Panc1 (cell line): ENCODE results near the gene RPL28. TPM values are rescaled to one million over a fixed set of nuclear protein-coding genes. Genes with fewer than 3 reads are reported as not detected.
A peak's percentile ranks its signal among the peaks of the same experiment; 100 is the strongest.

Experiments used
- ATAC-seq: fragments of 200-7000 bp; cut with Tn5 transposase; 2 replicates; pipeline ENCODE4 v1.9.1; 2020; ENCODE audit warnings: mild to moderate bottlenecking, moderate library complexity
- BruUV-seq: library from RNA; stranded (reverse); fragments of 400-500 nt; replicated peaks from 2 replicates; lab custom pipeline; 2021; lab: Mats Ljungman, UMichigan
- CTCF ChIA-PET: fragments of 300-600 bp; sonication (Branson Sonifier 250); formaldehyde crosslinking; loops from one replicate; lab custom pipeline; 2022; ENCODE audit warnings: antibody characterized with exemption; lab: Charles Lee
- POLR2A ChIA-PET: fragments of 300-600 bp; sonication (Branson Sonifier 250); formaldehyde crosslinking; loops from one replicate; lab custom pipeline; 2022; ENCODE audit warnings: antibody characterized with exemption; lab: Charles Lee
- DNase-seq: peaks from one replicate; pipeline ENCODE4 v3.0.0-alpha.2; 2010; ENCODE audit warnings: low read depth, low spot score
- H3K27ac ChIP-seq: 2 replicates; pipeline ENCODE4 v1.5.1; 2011; ENCODE audit warnings: mild to moderate bottlenecking, low read length, inconsistent platforms
- H3K27me3 ChIP-seq: fragments of 200-500 bp; sonication (Bioruptor generic); 2 replicates; pipeline ENCODE4 v1.6.0; 2014; ENCODE audit warnings: low read length, inconsistent platforms; ENCODE audit not compliant: control insufficient read depth, insufficient read depth
- H3K36me3 ChIP-seq: fragments of 200-500 bp; sonication (Bioruptor generic); 2 replicates; pipeline ENCODE4 v1.5.1; 2014; ENCODE audit warnings: inconsistent platforms, mild to moderate bottlenecking, low read length, moderate library complexity; ENCODE audit not compliant: control insufficient read depth, insufficient read depth
- H3K4me1 ChIP-seq: 2 replicates; pipeline ENCODE4 v1.5.1; 2011; ENCODE audit warnings: inconsistent platforms, mild to moderate bottlenecking, low read length, moderate library complexity; ENCODE audit not compliant: control insufficient read depth, insufficient read depth
- H3K4me3 ChIP-seq, 2 experiments: 2 replicates each; pipeline ENCODE4 v1.5.1; 2011 to 2012; ENCODE audit warnings: low read depth in 2 of 2, low read length in 2 of 2, mild to moderate bottlenecking in 2 of 2, inconsistent platforms in 1 of 2, moderate library complexity in 1 of 2
- H3K9me3 ChIP-seq: fragments of 200-500 bp; sonication (Bioruptor generic); 2 replicates; pipeline ENCODE4 v1.5.1; 2014; ENCODE audit warnings: low read depth, mild to moderate bottlenecking, inconsistent platforms, low read length, moderate library complexity; ENCODE audit not compliant: control insufficient read depth, insufficient read depth
- POLR2AphosphoS5 ChIP-seq: IDR thresholded peaks from 2 replicates; pipeline ENCODE4 v1.6.1; 2012; ENCODE audit warnings: mild to moderate bottlenecking, low read depth, low read length, moderate library complexity
- REST ChIP-seq, 2 experiments: IDR thresholded peaks; 2 replicates each; pipeline ENCODE4 v1.6.1; 2011 to 2012; ENCODE audit warnings: low read depth in 2 of 2, control low read depth in 1 of 2, low read length in 1 of 2, mild to moderate bottlenecking in 1 of 2, moderate library complexity in 1 of 2; ENCODE audit not compliant: insufficient read depth in 1 of 2
- SIN3A ChIP-seq: IDR thresholded peaks from 2 replicates; pipeline ENCODE4 v1.6.1; 2012; ENCODE audit warnings: low read depth, mild to moderate bottlenecking, low read length, moderate library complexity, borderline replicate concordance; ENCODE audit not compliant: insufficient read depth
- TCF7L2 ChIP-seq: IDR thresholded peaks from 2 replicates; pipeline ENCODE4 v1.6.1; 2011; ENCODE audit warnings: mild to moderate bottlenecking, low read depth, low read length, inconsistent platforms
- in situ Hi-C: cut with HindIII; loops from 2 replicates; pipeline ENCODE4 v1.10.0; 2016; ENCODE audit warnings: low sequenced_read_pairs, low pct_unique_long_range_greater_than_20kb
- intact Hi-C: fragments of 100-400 bp; cut with micrococcal nuclease; formaldehyde crosslinking; loops from one replicate; pipeline ENCODE4 v1.10.0; 2022; ENCODE audit not compliant: unreplicated experiment
- total RNA-seq: library from RNA; stranded (reverse); gene quantifications from one replicate; pipeline ENCODE4 v1.2.1, GENCODE V29; 2021; ENCODE audit not compliant: unreplicated experiment
- TF ChIP-seq, protein P1 (sequence below): fragments of 450-650 bp; IDR thresholded peaks from 2 replicates; pipeline ENCODE4 v1.5.1; 2017; ENCODE audit warnings: mild to moderate bottlenecking

RPL28 gene
- total RNA-seq, 1 experiment from 2014 or later: 2,154 TPM

GRCh38 chr19:55384131-55384919, 1.4 kb upstream of the RPL28 start, which contains the start of gene TMEM238:
Gene TMEM238, minus strand, starts transcription at chr19:55384292. Its CDS starts 33 bp downstream, at chr19:55384259.
- ATAC-seq (peak; percentile 28), DNase-seq (no peak)
- Histone ChIP-seq H3K4me1 (peaks cover 30% of the 10 kb centered on the region), H3K36me3 (peaks cover 22% of the 10 kb centered on the region), H3K9me3 (no peaks in the 10 kb centered on the region), H3K27me3 (no peaks in the 10 kb centered on the region), H3K4me3 (peak within 1 kb of the TSS; percentile 75 to 98), H3K27ac (peak within 1 kb of the TSS; percentile 97)
- intact Hi-C loops: no loop called here
- ChIA-PET CTCF (interaction anchor here (0.6 to 1.4 kb wide), 6 partner anchors 70 to 909 kb away, joined by 3 to 7 read pairs (median 6); no protein-coding TSS in a partner anchor), POLR2A (interaction anchor here (0.6 to 1.4 kb wide), 4 partner anchors 33 to 280 kb away, joined by 3 read pairs; partner anchors contain the start of gene KMT5C)
- TF ChIP-seq SIN3A (no peak), POLR2AphosphoS5 (peak; percentile 17; the same call in 1 of the 2 replicates)
- BruUV-seq: no TSS peak
- in situ Hi-C loops: no loop called here

- TF ChIP-seq POLR2AphosphoS5 (no peak; the same call in 1 of the 2 replicates), TCF7L2 (no peak), REST (IDR thresholded peaks at IDR 0.05; ENCODE audit: insufficient read depth in 1 of 2, low read depth in 2 of 2, low read length in 1 of 2) (no peak), SIN3A (no peak)
- TF ChIP-seq, protein P1, sequence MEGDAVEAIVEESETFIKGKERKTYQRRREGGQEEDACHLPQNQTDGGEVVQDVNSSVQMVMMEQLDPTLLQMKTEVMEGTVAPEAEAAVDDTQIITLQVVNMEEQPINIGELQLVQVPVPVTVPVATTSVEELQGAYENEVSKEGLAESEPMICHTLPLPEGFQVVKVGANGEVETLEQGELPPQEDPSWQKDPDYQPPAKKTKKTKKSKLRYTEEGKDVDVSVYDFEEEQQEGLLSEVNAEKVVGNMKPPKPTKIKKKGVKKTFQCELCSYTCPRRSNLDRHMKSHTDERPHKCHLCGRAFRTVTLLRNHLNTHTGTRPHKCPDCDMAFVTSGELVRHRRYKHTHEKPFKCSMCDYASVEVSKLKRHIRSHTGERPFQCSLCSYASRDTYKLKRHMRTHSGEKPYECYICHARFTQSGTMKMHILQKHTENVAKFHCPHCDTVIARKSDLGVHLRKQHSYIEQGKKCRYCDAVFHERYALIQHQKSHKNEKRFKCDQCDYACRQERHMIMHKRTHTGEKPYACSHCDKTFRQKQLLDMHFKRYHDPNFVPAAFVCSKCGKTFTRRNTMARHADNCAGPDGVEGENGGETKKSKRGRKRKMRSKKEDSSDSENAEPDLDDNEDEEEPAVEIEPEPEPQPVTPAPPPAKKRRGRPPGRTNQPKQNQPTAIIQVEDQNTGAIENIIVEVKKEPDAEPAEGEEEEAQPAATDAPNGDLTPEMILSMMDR: no peak
- POLR2A ChIA-PET: interaction anchor here (0.6 to 1.0 kb wide), 2 partner anchors 32 to 47 kb away, joined by 3 read pairs; no protein-coding TSS in a partner anchor
- Histone ChIP-seq H3K9me3 (no peaks in the 10 kb centered on the region), H3K27ac (peak overlapping the region; percentile 97), H3K4me1 (peaks cover 38% of the 10 kb centered on the region), H3K36me3 (peaks cover 22% of the 10 kb centered on the region), H3K4me3 (peak overlapping the region; percentile 75 to 98), H3K27me3 (no peaks in the 10 kb centered on the region)
- TSS peak; percentile 92 for BruUV-seq
- peak; percentile 84 for ATAC-seq
- in situ Hi-C loops: no loop called here
- CTCF ChIA-PET: interaction anchor here (1.4 kb wide), 1 partner anchor 129 kb away, joined by 5 read pairs; no protein-coding TSS in a partner anchor
- no peak for DNase-seq
- intact Hi-C loops: no loop called here
These were observed 610 bp upstream of the RPL28 start for GRCh38 chr19:55384920-55385723.
